Measurements from ENCODE around the gene SH3GL1. TPM values are rescaled to one million over a fixed set of nuclear protein-coding genes. Genes with fewer than 3 reads are reported as not detected.

Gene SH3GL1
- total and polyA plus RNA-seq, 2 of the 4 experiments (the other 2 are of a cell fraction), result 28.1 to 138 TPM

GRCh38 chr19:4370418-4371041 lies 29.8 kb downstream of the SH3GL1 start:
- H2BK120ac ChIP-seq (ENCODE audit: low read depth, low read length), result no peak overlapping the region
- H3K36me3 ChIP-seq (ENCODE audit: control insufficient read depth, insufficient read depth, low read length), result peaks cover 19% of the 10 kb centered on the region
- no peak overlapping the region for H3K4me2 ChIP-seq (ENCODE audit: low read depth, low read length)
- H4K8ac ChIP-seq (ENCODE audit: low read depth in 2 of 2, low read length in 2 of 2), result peak overlapping the region in 1 of 2 experiments; percentile 27; a peak in 1 of 4 replicates
- no peak overlapping the region for H2BK15ac ChIP-seq (ENCODE audit: low read depth, low read length)
- no peak overlapping the region for H4K91ac ChIP-seq (ENCODE audit: insufficient read depth, low read depth, low read length)
- H2BK5ac ChIP-seq (ENCODE audit: low read depth, low read length, poor library complexity, severe bottlenecking), result no peak overlapping the region
- no peaks in the 10 kb centered on the region for H3K27me3 ChIP-seq (ENCODE audit: control insufficient read depth, insufficient read depth, low read length)
- H2AK5ac ChIP-seq (ENCODE audit: low read depth, low read length), result no peak overlapping the region
- H3K9me1 ChIP-seq (ENCODE audit: insufficient read depth, low read length), result peaks cover 29% of the 10 kb centered on the region
- H3K14ac ChIP-seq (replicated peaks; ENCODE audit: low read depth, low read length), result no peak overlapping the region; the same call in 1 of the 2 replicates
- WGBS, 2 experiments (ENCODE audit: extremely low coverage in 2 of 2, insufficient read length in 1 of 2), result 100% methylated on average over 6 of the region's 15 CpGs; no CpG with 5 or more reads in 1 of the 2 experiments
- H3K4me3 ChIP-seq (ENCODE audit: insufficient read depth, low read depth, low read length), result no peak overlapping the region
- H3K23ac ChIP-seq (ENCODE audit: low read depth, low read length), result no peak overlapping the region
- POLR2A ChIA-PET (ENCODE audit: unreplicated experiment), result no interaction called here
- intact Hi-C loops (cut with micrococcal nuclease) (no loop called here), dilution Hi-C loops (cut with HindIII; ENCODE audit: low sequenced_read_pairs, unreplicated experiment) (no loop called here), in situ Hi-C loops (cut with MboI; ENCODE audit: low sequenced_read_pairs) (no loop called here)
- H3K79me1 ChIP-seq (ENCODE audit: low read depth in 1 of 2, low read length in 2 of 2), result peaks cover 21 to 96% of the 10 kb centered on the region in 2 experiments; a peak in 3 of 4 replicates
- DNase-seq (no peak), ATAC-seq (ENCODE audit: low read depth) (no peak)
- H4K20me1 ChIP-seq (ENCODE audit: insufficient read depth, low read length), result peaks cover 52% of the 10 kb centered on the region
- no peak overlapping the region for H3K9ac ChIP-seq (ENCODE audit: low read depth, low read length)
- no TSS peak for BruUV-seq (replicated peaks)
- no peak overlapping the region for H2AFZ ChIP-seq (replicated peaks; ENCODE audit: low read length, poor library complexity)
- no peak overlapping the region for H4K5ac ChIP-seq (ENCODE audit: low read depth, low read length)
- H3K18ac ChIP-seq (ENCODE audit: low read depth, low read length), result no peak overlapping the region
- peak overlapping the region; percentile 79 for H2AK9ac ChIP-seq (replicated peaks; ENCODE audit: low read depth, low read length, poor library complexity)
- no peak overlapping the region for H3K4ac ChIP-seq (ENCODE audit: low read depth, low read length)
- no peaks in the 10 kb centered on the region for H3K9me3 ChIP-seq (ENCODE audit: control insufficient read depth, insufficient read depth, low read length)
- no peak overlapping the region for H3K27ac ChIP-seq (ENCODE audit: insufficient read depth, low read length)
- CTCF ChIA-PET, result no interaction called here
- TF ChIP-seq USF2 (IDR thresholded peaks at IDR 0.05; ENCODE audit: low read depth, low read length) (no peak), MAFK (IDR thresholded peaks at IDR 0.05; ENCODE audit: low read depth, low read length) (no peak), NFE2L2 (IDR thresholded peaks at IDR 0.05; ENCODE audit: low read depth, low read length) (no peak), BHLHE40 (IDR thresholded peaks at IDR 0.05; ENCODE audit: low read depth, low read length) (no peak), RFX5 (IDR thresholded peaks at IDR 0.05; ENCODE audit: low read depth, low read length) (no peak), MXI1 (IDR thresholded peaks at IDR 0.05; ENCODE audit: borderline replicate concordance, low read depth, low read length) (no peak), MAZ (IDR thresholded peaks at IDR 0.05; ENCODE audit: borderline replicate concordance, low read depth, low read length) (no peak)
- peaks cover 44% of the 10 kb centered on the region for H3K4me1 ChIP-seq (ENCODE audit: control insufficient read depth, insufficient read depth, low read length)
- no peak overlapping the region for H3K56ac ChIP-seq (ENCODE audit: extremely low read depth, insufficient read depth, low read length)
- H2BK20ac ChIP-seq (ENCODE audit: low read depth, low read length), result no peak overlapping the region

Data from IMR-90 (cell line).